ENCODE measurements around the gene PLA2G4D.
"Not testable (repeated sequence)": the region's sequence is repeated elsewhere in the genome, so short reads cannot be mapped to it uniquely, and the experiment has no call there.

Gene PLA2G4D

GRCh38 chr15:42093966-42094365 is 396 bp downstream of the PLA2G4D start:
- no peaks in the 10 kb centered on the region for H3K36me3 ChIP-seq (replicated peaks; ENCODE audit: insufficient read depth, low read length)
- H4K20me1 ChIP-seq (ENCODE audit: insufficient read depth, low read length), result no peaks in the 10 kb centered on the region
- no peak for TF ChIP-seq EZH2 (optimal IDR thresholded peaks at IDR 0.05; ENCODE audit: low read depth, low read length)
- H2AFZ ChIP-seq (ENCODE audit: low read length), result no peak overlapping the region
- no peaks in the 10 kb centered on the region for H3K4me1 ChIP-seq (ENCODE audit: low read length)
- no peak overlapping the region for H3K27ac ChIP-seq (ENCODE audit: low read length)
- no peak overlapping the region for H3K4me2 ChIP-seq (ENCODE audit: low read depth, low read length)
- no peaks in the 10 kb centered on the region for H3K9me2 ChIP-seq (replicated peaks; ENCODE audit: insufficient read depth, low read length)
- no peak overlapping the region for H3K4me3 ChIP-seq (ENCODE audit: low read length)
- H3K9me3 ChIP-seq (replicated peaks; ENCODE audit: insufficient read depth, low read length), result no peaks in the 10 kb centered on the region
- H3F3A ChIP-seq (ENCODE audit: insufficient read depth, low read length), result no peaks in the 10 kb centered on the region
- no peaks in the 10 kb centered on the region for H3K27me3 ChIP-seq (replicated peaks; ENCODE audit: insufficient read depth, low read length)
- no peaks in the 10 kb centered on the region for H3K79me2 ChIP-seq (ENCODE audit: low read length)
- no peak overlapping the region for H3K9ac ChIP-seq (ENCODE audit: low read length)
- DNase-seq, result no peak

- Histone ChIP-seq H3K27ac (ENCODE audit: low read length) (no peak overlapping the region), H3K9ac (ENCODE audit: low read length) (no peak overlapping the region), H3K4me1 (ENCODE audit: low read length) (no peaks in the 10 kb centered on the region), H3K4me3 (ENCODE audit: low read length) (no peak overlapping the region), H3F3A (ENCODE audit: insufficient read depth, low read length) (no peaks in the 10 kb centered on the region), H3K4me2 (ENCODE audit: low read depth, low read length) (no peak overlapping the region), H3K36me3 (replicated peaks; ENCODE audit: insufficient read depth, low read length) (no peaks in the 10 kb centered on the region), H2AFZ (ENCODE audit: low read length) (no peak overlapping the region), H3K9me3 (replicated peaks; ENCODE audit: insufficient read depth, low read length) (no peaks in the 10 kb centered on the region), H3K27me3 (replicated peaks; ENCODE audit: insufficient read depth, low read length) (no peaks in the 10 kb centered on the region), H3K79me2 (ENCODE audit: low read length) (no peaks in the 10 kb centered on the region), H4K20me1 (ENCODE audit: insufficient read depth, low read length) (no peaks in the 10 kb centered on the region), H3K9me2 (replicated peaks; ENCODE audit: insufficient read depth, low read length) (no peaks in the 10 kb centered on the region)
- no peak for DNase-seq
- TF ChIP-seq EZH2 (optimal IDR thresholded peaks at IDR 0.05; ENCODE audit: low read depth, low read length) (no peak), CTCF (IDR thresholded peaks at IDR 0.05; ENCODE audit: low read length) (no peak), EZH2phosphoT487 (IDR thresholded peaks at IDR 0.05; ENCODE audit: low read length) (no peak)
Measured at GRCh38 chr15:42092398-42093318, 1.7 kb downstream of the PLA2G4D start.

- H3K9me3 ChIP-seq (replicated peaks; ENCODE audit: insufficient read depth, low read length); H3K9me2 ChIP-seq (replicated peaks; ENCODE audit: insufficient read depth, low read length); H3K27ac ChIP-seq (ENCODE audit: low read length); H3K4me3 ChIP-seq (ENCODE audit: low read length); H3K4me1 ChIP-seq (ENCODE audit: low read length); H3K9ac ChIP-seq (ENCODE audit: low read length); H2AFZ ChIP-seq (ENCODE audit: low read length); H3K36me3 ChIP-seq (replicated peaks; ENCODE audit: insufficient read depth, low read length); H4K20me1 ChIP-seq (ENCODE audit: insufficient read depth, low read length); DNase-seq; H3K4me2 ChIP-seq (ENCODE audit: low read depth, low read length); H3F3A ChIP-seq (ENCODE audit: insufficient read depth, low read length); H3K79me2 ChIP-seq (ENCODE audit: low read length); H3K27me3 ChIP-seq (replicated peaks; ENCODE audit: insufficient read depth, low read length): not testable (repeated sequence)
Measured at GRCh38 chr15:42091753-42092397, 2.5 kb downstream of the PLA2G4D start.

- no peak for DNase-seq
- Histone ChIP-seq H3K4me2 (ENCODE audit: low read depth, low read length) (no peak overlapping the region), H3F3A (ENCODE audit: insufficient read depth, low read length) (no peaks in the 10 kb centered on the region), H4K20me1 (ENCODE audit: insufficient read depth, low read length) (no peaks in the 10 kb centered on the region), H3K27me3 (replicated peaks; ENCODE audit: insufficient read depth, low read length) (no peaks in the 10 kb centered on the region), H3K27ac (ENCODE audit: low read length) (no peak overlapping the region), H3K4me3 (ENCODE audit: low read length) (no peak overlapping the region), H3K79me2 (ENCODE audit: low read length) (no peaks in the 10 kb centered on the region), H3K9me2 (replicated peaks; ENCODE audit: insufficient read depth, low read length) (no peaks in the 10 kb centered on the region), H3K9me3 (replicated peaks; ENCODE audit: insufficient read depth, low read length) (no peaks in the 10 kb centered on the region), H3K9ac (ENCODE audit: low read length) (no peak overlapping the region), H3K4me1 (ENCODE audit: low read length) (no peaks in the 10 kb centered on the region), H2AFZ (ENCODE audit: low read length) (no peak overlapping the region), H3K36me3 (replicated peaks; ENCODE audit: insufficient read depth, low read length) (no peaks in the 10 kb centered on the region)
- TF ChIP-seq EZH2phosphoT487 (IDR thresholded peaks at IDR 0.05; ENCODE audit: low read length) (no peak), EZH2 (optimal IDR thresholded peaks at IDR 0.05; ENCODE audit: low read depth, low read length) (no peak), CTCF (IDR thresholded peaks at IDR 0.05; ENCODE audit: low read length) (no peak)
Measured at GRCh38 chr15:42090781-42091180, 3.6 kb downstream of the PLA2G4D start.
